Bronchial epithelial cell (primary cell): ENCODE results near the gene PANK4. TPM values are rescaled to one million over a fixed set of nuclear protein-coding genes. Genes with fewer than 3 reads are reported as not detected.
A peak's percentile ranks its signal among the peaks of the same experiment; 100 is the strongest.

Source experiments
- DNase-seq: peaks from one replicate; pipeline ENCODE4 v3.0.0-alpha.2; 2010; ENCODE audit warnings: low read depth
- FAIRE-seq: peaks from 2 replicates; lab custom pipeline; 2011; peaks lifted over from hg19 to GRCh38; lab: Jason Lieb, UNC
- H3K27me3 ChIP-seq: 2 replicates; pipeline ENCODE4 v1.5.1; 2011; ENCODE audit warnings: low read length; ENCODE audit not compliant: control insufficient read depth, insufficient read depth
- H3K36me3 ChIP-seq: 2 replicates; pipeline ENCODE4 v1.5.1; 2011; ENCODE audit warnings: low read length; ENCODE audit not compliant: control insufficient read depth, insufficient read depth
- H3K4me3 ChIP-seq: 2 replicates; pipeline ENCODE4 v1.5.1; 2011; ENCODE audit warnings: mild to moderate bottlenecking, low read depth, low read length, control low read depth
- CTCF ChIP-seq: IDR thresholded peaks from 2 replicates; pipeline ENCODE4 v1.5.1; 2011; ENCODE audit warnings: mild to moderate bottlenecking, moderate library complexity, low read length, control low read depth, inconsistent platforms; ENCODE audit not compliant: insufficient read depth, severe bottlenecking
- total RNA-seq: library from RNA; depleted of rRNA; stranded (reverse); fragments of >200 nt; gene quantifications from 2 replicates; pipeline ENCODE4 v1.2.1, GENCODE V29; 2014

The PANK4 gene
- total RNA-seq, 1 donor from 2014 or later: 29.2 TPM

- Histone ChIP-seq H3K4me3 (no peak overlapping the region), H3K36me3 (peaks cover 16% of the 10 kb centered on the region), H3K27me3 (no peaks in the 10 kb centered on the region)
- FAIRE-seq (no peak), DNase-seq (no peak)
- no peak for TF ChIP-seq CTCF
Measured at GRCh38 chr1:2469103-2469940, 57.1 kb downstream of the PANK4 start.

GRCh38 chr1:2468540-2468939 is 57.9 kb downstream of the PANK4 start:
- DNase-seq (no peak), FAIRE-seq (no peak)
- no peak overlapping the region for H3K4me3 ChIP-seq
- TF ChIP-seq CTCF: no peak
- H3K27me3 ChIP-seq: no peaks in the 10 kb centered on the region
- H3K36me3 ChIP-seq: peaks cover 19% of the 10 kb centered on the region

GRCh38 chr1:2468041-2468472 is 58.3 kb downstream of the PANK4 start:
- no peak for TF ChIP-seq CTCF
- no peak overlapping the region for H3K4me3 ChIP-seq
- FAIRE-seq (no peak), DNase-seq (no peak)
- no peaks in the 10 kb centered on the region for H3K27me3 ChIP-seq
- peaks cover 18% of the 10 kb centered on the region for H3K36me3 ChIP-seq

- Histone ChIP-seq H3K36me3 (peaks cover 17% of the 10 kb centered on the region), H3K4me3 (peak overlapping the region; percentile 12), H3K27me3 (no peaks in the 10 kb centered on the region)
- no peak for TF ChIP-seq CTCF
- DNase-seq (no peak), FAIRE-seq (no peak)
Measured at GRCh38 chr1:2466958-2467554, 59.3 kb downstream of the PANK4 start.

GRCh38 chr1:2466270-2466665 is 60.1 kb downstream of the PANK4 start:
- TF ChIP-seq CTCF: no peak
- peaks cover 20% of the 10 kb centered on the region for H3K36me3 ChIP-seq
- DNase-seq (peak; percentile 37), FAIRE-seq (no peak)
- no peaks in the 10 kb centered on the region for H3K27me3 ChIP-seq
- H3K4me3 ChIP-seq: no peak overlapping the region
